ENCODE results near the gene CAMTA1.

The CAMTA1 gene

GRCh38 chr1:7516929-7517328 lies 731.7 kb downstream of the CAMTA1 start:
- no peak for DNase-seq

- DNase-seq, result no peak
Measured at GRCh38 chr1:7517611-7518330, 732.5 kb downstream of the CAMTA1 start.

GRCh38 chr1:7518411-7518810 lies 733.2 kb downstream of the CAMTA1 start:
- no peak for DNase-seq

GRCh38 chr1:7519181-7519860 lies 734.1 kb downstream of the CAMTA1 start:
- DNase-seq, result no peak

- DNase-seq, result no peak
Measured at GRCh38 chr1:7519861-7520395, 734.7 kb downstream of the CAMTA1 start.

- no peak for DNase-seq
Measured at GRCh38 chr1:7520496-7520895, 735.2 kb downstream of the CAMTA1 start.

GRCh38 chr1:7524341-7525337 lies 739.4 kb downstream of the CAMTA1 start:
- no peak for DNase-seq

- no peak for DNase-seq
Measured at GRCh38 chr1:7525338-7526063, 740.2 kb downstream of the CAMTA1 start.

GRCh38 chr1:7526196-7526866 lies 741.1 kb downstream of the CAMTA1 start:
- DNase-seq, result no peak

GRCh38 chr1:7526867-7527732 lies 741.8 kb downstream of the CAMTA1 start:
- DNase-seq, result no peak

- no peak for DNase-seq
Measured at GRCh38 chr1:7527733-7528045, 742.4 kb downstream of the CAMTA1 start.

GRCh38 chr1:7528386-7529198 lies 743.3 kb downstream of the CAMTA1 start:
- DNase-seq, result no peak

GRCh38 chr1:7529917-7530316 lies 744.7 kb downstream of the CAMTA1 start:
- DNase-seq, result no peak

GRCh38 chr1:7531562-7532340 lies 746.5 kb downstream of the CAMTA1 start:
- no peak for DNase-seq

- no peak for DNase-seq
Measured at GRCh38 chr1:7533006-7533405, 747.8 kb downstream of the CAMTA1 start.

- DNase-seq, result no peak
Measured at GRCh38 chr1:7534061-7534825, 749.0 kb downstream of the CAMTA1 start.

- DNase-seq, result no peak
Measured at GRCh38 chr1:7535016-7535415, 749.8 kb downstream of the CAMTA1 start.
